ENCODE measurements around the gene BCAR1.

Gene BCAR1

GRCh38 chr16:75257886-75258806, 6.7 kb upstream of the BCAR1 start:
- DNase-seq, result no peak
- in situ Hi-C loops (cut with HindIII; ENCODE audit: low pct_ligation_motif_present, low pct_unique_long_range_greater_than_20kb, low sequenced_read_pairs), result no loop called here

GRCh38 chr16:75256696-75257343, 5.4 kb upstream of the BCAR1 start:
- in situ Hi-C loops (cut with HindIII; ENCODE audit: low pct_ligation_motif_present, low pct_unique_long_range_greater_than_20kb, low sequenced_read_pairs), result no loop called here
- no peak for DNase-seq

DNA sequence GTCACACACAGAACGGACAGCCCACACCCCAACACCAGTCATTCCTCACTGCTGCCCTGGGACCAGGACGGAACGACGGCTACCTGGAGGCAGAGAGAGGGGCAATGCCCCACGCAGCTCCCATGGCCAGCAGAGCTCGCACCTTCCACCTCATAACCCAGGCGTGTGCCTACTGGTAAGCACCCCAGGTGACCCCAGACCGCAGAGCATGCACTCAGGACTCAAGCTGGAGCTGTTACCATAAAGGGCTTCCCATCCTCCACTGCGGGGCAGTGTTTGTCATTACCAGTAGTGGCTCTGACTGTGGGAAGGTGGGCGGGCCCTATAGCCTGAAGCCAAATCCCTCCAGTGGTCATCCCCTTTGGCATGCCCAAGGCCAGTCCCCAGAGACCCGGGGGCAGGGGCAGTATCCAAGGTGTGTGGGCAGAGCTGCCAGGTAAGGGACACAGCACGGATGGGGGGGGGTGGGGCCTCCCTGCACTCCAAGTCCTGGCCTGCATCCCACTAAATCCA, 4.7 kb upstream of the BCAR1 start:
- DNase-seq, result no peak
- in situ Hi-C loops (cut with HindIII; ENCODE audit: low pct_ligation_motif_present, low pct_unique_long_range_greater_than_20kb, low sequenced_read_pairs), result no loop called here

DNA sequence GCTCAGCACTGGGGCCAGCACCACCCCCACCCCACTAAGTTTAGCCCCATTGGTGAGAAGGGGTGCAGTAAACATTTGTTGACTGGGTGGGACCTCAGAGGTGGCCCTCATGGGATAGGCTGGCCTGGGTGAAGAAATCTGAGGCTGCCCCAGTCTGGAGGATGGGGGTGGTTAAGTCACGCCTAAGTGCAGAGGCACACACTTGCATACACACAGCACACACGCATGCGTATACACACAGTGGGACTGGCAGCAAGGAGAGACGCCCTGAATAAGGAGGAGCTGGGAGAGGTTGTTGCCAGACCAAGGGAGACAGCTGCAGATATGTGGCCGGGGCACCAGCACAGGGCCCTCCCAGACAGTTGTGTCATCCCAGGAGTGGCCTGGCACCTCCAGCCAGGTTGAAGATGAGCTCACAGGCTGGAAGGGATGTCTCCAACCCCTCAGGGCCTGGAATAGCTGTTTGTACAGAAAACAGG, 3.0 kb upstream of the BCAR1 start:
- DNase-seq, result no peak
- in situ Hi-C loops (cut with HindIII; ENCODE audit: low pct_ligation_motif_present, low pct_unique_long_range_greater_than_20kb, low sequenced_read_pairs), result no loop called here

DNA sequence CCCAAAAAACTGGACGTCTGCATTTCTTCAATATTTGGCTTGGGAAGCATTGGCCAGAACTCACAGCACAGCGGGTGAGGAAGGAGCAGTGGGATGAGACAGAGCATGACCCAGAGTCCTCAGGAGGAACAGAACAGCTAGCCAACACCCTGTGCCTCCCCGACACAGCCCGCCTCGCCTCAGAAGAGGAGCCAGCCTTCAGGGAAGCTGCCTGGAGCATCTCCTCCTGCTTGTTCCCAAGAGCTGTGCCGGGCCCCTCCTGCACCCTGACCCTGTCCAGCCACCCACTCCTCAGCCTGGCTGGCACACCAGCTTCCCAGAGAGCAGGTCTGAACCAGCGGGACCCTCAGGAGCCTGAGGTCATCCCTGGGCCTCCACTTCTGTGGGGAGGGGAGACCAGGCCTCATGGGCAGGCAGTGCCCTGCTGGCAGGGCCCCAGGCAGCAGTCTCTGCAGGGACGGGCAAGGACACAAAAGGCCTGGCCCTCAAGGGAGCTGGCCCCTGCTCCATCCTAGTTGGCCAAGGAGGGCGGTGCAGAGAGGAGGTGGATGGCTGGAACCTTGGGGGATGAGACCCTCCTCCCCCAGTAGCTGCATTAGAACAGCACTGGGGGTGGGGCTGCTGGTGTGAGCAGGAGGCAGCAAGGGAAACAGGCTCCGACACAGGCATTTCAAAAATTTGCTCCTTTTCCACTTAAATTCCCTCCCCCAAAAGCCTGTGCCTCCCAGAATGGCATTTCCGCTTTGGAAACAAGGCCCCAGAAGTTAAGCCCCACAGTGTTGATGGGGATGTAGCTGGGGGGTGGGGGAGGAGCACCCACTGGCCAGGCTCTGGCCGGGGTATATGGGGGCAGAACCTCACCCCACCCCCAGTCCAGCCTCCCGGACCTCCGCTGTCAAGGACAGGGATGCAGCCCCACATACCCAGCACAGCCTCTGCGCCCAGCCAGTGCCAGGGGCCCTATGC, 1.8 kb upstream of the BCAR1 start:
- in situ Hi-C loops (cut with HindIII; ENCODE audit: low pct_ligation_motif_present, low pct_unique_long_range_greater_than_20kb, low sequenced_read_pairs), result no loop called here
- no peak for DNase-seq

DNA sequence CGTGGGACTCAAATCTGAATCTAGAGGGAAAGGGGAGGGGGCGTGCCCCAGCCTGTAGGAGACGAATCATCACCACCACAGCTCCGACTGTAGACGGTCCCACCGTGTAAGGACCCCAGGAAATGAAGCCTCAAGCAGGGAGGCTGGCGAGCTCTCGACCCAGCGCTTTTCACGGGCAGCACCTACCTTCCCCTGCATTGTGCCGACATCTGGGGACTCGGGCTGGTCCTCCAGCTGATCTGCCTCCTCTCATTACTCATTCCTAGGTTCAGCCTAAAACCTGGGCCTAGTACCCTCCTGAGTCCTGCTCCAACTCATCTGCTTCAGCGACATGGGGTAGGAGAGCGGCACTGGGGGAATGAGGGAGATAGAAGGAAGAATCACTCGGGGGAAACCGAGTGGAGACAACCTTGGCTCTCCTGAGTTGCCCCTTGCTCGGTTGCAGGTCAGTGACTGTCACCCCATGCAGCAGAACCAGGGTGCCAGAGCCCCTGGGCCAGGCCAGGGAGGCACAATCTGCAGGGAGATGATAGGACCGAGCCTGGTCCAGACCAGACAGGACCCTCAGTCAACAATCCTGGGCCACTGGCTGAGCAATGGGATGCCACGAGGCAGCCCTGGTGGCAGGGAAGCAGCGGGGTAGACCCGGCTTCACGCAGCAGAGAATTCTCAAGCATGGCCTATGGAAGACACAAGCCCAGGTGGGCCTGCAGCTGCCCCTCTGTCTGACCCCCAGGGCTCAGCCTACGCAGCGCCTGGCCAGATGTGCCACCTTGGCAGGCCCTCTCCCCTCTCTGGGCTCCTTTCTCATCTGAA, 833 bp upstream of the BCAR1 start:
- in situ Hi-C loops (cut with HindIII; ENCODE audit: low pct_ligation_motif_present, low pct_unique_long_range_greater_than_20kb, low sequenced_read_pairs), result no loop called here

GRCh38 chr16:75250809-75251279, 580 bp downstream of the BCAR1 start:
- DNase-seq, result peak; percentile 85
- in situ Hi-C loops (cut with HindIII; ENCODE audit: low pct_ligation_motif_present, low pct_unique_long_range_greater_than_20kb, low sequenced_read_pairs), result no loop called here

More for the DNA sequence above, 833 bp upstream of the BCAR1 start:
- no peak for DNase-seq

GRCh38 chr16:75250089-75250808, 1.2 kb downstream of the BCAR1 start:
- DNase-seq, result peak; percentile 44
- in situ Hi-C loops (cut with HindIII; ENCODE audit: low pct_ligation_motif_present, low pct_unique_long_range_greater_than_20kb, low sequenced_read_pairs), result no loop called here

DNA sequence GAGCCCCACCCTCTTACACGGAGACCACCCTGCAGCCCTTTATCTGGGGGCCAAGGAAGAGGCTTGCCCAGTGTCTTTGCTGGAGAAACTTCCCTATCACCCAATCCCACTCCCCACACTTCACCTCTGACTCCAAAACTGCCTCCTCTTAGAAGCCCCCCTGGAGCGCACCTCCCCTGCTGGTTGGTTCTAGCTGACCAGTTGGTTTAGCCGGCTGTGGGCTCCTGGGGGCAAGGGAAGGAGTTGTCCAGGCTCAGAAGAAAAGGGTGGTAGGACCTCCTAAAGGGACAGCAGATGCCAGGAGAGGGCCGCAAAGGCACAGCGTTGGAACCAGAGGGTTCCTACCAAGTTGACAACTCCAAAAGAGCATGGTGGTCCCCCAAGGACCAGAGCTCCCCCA, 2.0 kb downstream of the BCAR1 start:
- in situ Hi-C loops (cut with HindIII; ENCODE audit: low pct_ligation_motif_present, low pct_unique_long_range_greater_than_20kb, low sequenced_read_pairs), result loop anchor here (25.0 kb wide), 1 partner anchor 138 kb away; no protein-coding TSS in a partner anchor
- no peak for DNase-seq

DNA sequence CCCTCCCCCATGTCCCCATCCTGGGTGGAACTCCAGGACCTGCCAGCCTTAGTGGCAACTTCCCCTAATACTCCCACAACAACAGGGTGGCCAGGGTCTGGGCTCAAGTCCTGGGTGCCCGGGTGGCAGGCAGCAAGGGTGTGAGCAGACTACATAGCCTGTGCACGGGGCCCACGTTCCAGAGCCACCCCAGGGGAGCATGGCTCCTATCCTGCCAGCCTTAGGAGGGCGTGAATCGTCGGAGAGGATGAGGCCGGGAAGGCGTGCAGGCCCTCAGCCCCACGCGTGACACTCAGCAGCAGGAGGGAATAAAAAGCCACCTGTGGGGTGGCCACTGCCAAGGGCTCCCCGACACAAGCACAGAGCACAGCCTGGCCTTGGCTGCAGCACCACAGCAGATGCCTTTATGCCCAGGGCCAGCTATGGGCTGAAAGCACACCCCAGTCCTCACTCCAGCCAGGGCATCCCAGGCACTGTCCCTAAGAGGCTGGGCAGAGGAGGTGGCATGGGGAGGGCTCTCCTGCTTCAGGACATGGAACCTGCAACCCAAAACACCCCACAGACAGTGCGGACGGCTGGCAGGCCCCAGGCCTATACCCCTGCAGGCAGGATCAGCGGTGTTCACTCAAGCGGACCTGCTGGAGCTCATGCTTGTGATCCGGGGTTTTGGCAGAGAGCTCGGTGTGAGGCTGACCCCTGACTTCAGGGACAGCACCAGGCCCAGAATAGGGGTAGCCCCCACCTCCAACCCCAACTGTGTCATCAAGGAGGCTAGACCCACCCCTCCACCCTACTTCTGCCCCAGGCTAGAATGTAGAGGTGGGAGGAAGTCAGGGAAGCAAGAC, 2.7 kb downstream of the BCAR1 start:
- in situ Hi-C loops (cut with HindIII; ENCODE audit: low pct_ligation_motif_present, low pct_unique_long_range_greater_than_20kb, low sequenced_read_pairs), result loop anchor here (25.0 kb wide), 1 partner anchor 139 kb away; no protein-coding TSS in a partner anchor
- DNase-seq, result no peak

DNA sequence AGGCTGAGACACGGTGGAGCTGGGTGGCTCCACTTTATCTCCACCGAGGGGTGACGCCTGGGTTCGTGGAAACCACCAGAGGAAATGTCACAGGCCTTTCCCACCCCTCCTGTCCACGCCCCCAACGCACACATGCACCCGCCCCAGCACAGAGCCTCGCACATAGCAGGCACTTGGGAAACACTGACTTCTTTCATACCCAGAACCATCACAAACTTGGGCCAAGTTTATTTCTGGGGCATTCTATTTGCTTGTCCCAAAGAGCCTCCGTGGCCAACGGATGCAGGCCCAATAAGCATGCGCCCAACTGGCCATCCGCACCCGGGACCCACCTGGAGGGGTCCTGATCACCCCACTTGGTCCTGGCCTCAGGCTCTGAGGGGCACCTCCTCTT, 3.3 kb downstream of the BCAR1 start:
- DNase-seq, result no peak

GRCh38 chr16:75247249-75247648, 4.2 kb downstream of the BCAR1 start:
- no peak for DNase-seq
- in situ Hi-C loops (cut with HindIII; ENCODE audit: low pct_ligation_motif_present, low pct_unique_long_range_greater_than_20kb, low sequenced_read_pairs), result loop anchor here (25.0 kb wide), 1 partner anchor 140 kb away; no protein-coding TSS in a partner anchor

More for the DNA sequence above, 3.3 kb downstream of the BCAR1 start:
- in situ Hi-C loops (cut with HindIII; ENCODE audit: low pct_ligation_motif_present, low pct_unique_long_range_greater_than_20kb, low sequenced_read_pairs), result loop anchor here (25.0 kb wide), 1 partner anchor 139 kb away; no protein-coding TSS in a partner anchor

GRCh38 chr16:75246504-75247205, 4.8 kb downstream of the BCAR1 start:
- in situ Hi-C loops (cut with HindIII; ENCODE audit: low pct_ligation_motif_present, low pct_unique_long_range_greater_than_20kb, low sequenced_read_pairs), result loop anchor here (25.0 kb wide), 1 partner anchor 141 kb away; no protein-coding TSS in a partner anchor
- no peak for DNase-seq

DNA sequence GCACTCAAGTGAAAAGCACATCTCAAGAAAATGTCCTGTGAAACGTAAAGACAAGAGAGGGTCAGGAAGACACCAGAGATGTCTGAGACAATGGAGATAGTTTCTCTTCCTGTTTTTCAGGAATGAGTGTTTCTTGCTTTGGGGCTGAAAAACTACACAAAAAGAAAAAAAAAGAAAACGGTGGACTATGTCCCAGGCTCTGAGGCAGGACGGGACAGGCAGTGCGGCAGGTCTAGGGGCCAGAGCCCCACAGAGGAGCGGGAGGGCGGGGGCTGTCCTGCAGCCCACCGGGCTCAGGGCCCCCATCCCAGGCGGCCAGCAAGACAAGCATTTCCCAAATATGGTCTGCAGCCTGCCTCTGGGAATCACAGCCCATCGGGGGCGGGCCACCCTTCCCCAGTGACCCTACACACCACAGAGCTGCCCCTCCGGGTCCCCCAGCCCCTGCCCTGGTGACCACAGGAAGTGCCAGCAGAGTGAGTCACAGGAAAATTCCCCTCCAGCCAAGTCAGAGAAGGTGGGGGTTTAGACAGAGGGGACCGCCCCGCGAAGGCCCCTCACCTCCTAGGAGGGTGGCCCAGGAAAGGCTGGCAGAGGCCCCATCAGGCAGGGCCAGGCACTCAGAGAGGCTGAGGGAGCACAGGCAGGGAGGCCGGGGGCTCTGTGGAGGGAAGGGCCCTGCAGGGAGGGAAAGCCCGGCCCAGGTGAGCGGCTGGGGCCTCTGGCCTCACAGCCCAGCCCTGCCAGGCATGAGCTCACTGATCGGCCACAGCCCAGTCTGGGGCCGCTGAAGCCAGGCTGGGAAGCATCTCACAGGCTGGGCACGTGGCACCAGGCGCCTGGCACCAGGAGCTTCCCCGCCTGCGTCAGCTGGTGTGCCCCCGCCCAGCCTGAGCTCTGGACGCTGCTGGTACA, 6.3 kb downstream of the BCAR1 start:
- DNase-seq, result peak; percentile 99
- in situ Hi-C loops (cut with HindIII; ENCODE audit: low pct_ligation_motif_present, low pct_unique_long_range_greater_than_20kb, low sequenced_read_pairs), result loop anchor here (25.0 kb wide), 1 partner anchor 142 kb away; no protein-coding TSS in a partner anchor
